NCI-H69 (cell line): ENCODE measurements around the gene HDAC7.

ENCODE experiments used
- DNase-seq: peaks from one replicate; lab custom pipeline; 2025; lab: John Stamatoyannopoulos, UW

The HDAC7 gene

GRCh38 chr12:47778881-47779280, 40.8 kb downstream of the HDAC7 start:
- DNase-seq, result no peak

DNA sequence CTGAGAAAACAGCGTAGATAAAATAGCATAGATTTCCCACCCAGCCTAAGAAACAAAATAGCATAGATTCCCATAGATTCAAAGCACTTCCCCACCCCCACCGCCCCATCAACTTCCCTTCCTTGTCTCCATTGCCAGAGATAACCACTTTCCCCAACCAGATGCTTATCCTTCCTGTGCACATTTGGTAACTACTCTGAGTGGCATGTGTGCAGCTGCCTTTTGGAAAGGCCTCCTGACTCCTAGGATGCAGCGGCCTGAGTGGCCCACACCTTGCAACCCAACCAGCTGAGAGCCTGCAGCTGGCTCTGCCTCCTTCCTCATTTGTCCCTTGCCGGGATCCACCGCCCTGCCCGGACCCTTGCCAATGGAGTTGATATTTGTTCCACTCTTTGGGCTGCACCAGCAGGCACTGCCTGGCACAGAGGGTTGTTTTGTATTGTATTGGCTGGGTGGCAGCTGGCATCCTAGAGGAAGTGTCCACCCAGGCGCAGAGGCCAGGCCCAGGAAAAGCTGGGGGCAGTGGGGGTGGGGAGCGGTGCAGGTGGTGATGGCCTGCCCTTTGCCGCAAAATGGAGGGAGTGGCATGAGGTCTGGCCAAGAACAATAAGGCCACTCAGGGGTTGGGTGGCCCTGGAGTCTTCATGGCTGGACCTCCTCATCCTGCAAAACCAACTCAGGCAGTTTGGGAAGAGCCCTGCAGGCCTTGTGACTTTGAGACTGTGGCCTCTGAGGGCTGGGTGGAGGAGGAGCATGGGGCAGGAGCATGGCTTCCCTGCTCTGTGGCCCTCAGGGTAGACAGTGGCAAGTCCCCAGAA, 41.8 kb downstream of the HDAC7 start:
- DNase-seq, result no peak

DNA sequence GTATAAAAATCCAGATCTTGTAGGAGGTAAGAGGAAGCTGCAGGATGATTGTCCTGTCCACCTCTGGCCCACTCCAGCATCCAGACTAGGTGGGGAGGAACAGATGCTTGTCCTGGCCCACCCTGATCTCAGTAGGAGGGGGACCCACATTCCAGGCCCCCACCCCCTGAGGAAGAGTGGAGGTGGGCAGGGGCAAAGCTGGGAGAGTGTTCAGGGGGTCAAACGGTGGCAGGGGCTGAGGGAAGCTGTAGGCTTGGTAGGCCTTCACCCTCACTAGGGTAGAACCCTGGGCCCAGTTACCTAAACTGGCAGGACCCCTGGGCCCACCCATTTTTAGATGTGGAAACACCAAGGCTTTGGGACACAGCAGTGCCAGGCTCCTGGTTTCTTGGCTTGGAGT, 42.6 kb downstream of the HDAC7 start:
- no peak for DNase-seq

DNA sequence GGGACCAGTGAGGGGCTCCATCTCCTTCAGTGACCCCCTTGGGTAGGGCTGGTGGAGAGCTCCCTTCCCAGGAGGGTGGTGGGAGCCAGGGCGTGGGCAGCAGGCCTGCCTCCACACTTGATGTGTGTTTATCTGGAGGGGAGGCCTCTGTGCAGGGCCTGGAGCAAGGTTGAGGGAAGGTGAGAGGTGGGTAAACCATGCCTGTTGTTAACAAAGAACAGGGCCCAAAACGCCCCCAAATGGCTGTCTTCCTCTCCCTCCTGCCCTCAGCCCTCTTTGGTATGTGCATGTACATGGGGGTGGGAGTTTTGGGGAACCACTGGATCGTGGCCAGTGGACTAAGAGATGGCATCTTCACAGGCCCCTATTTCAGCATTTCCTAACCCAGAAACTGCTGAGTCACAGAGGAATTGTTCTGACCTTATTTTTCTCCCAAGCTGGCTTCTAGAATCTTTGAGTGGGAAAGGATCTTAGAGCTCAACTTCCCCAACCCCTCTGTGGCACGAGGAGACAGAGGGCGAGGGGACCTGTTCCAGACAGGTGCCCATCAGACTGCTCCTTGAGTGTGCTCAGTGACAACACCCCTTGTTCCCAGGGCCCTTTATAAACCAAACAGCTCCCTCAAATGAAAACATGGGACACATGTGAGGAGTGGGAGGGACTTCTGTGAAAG, 43.1 kb downstream of the HDAC7 start:
- DNase-seq, result no peak

- DNase-seq, result no peak
Observed at GRCh38 chr12:47775100-47775911, 44.4 kb downstream of the HDAC7 start.

DNA sequence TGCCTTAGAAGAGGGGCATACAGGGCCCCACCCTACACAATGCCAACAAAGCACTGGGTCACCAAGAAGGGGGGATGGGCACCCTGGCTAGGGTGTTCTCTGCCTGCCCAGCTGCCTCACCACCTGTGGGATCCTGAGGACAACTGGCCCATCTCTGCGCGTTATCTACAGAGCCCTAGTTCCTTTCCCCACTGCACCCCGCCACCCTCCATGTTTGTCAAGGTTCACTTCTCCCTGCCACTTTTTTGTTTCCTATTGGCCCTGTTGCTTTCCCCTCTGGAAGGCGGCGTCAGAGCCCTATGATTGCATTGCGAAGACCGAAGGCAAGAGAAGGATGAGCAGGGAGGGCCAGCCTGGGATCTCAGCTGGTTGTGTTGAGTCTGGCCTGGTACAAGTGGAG, 45.0 kb downstream of the HDAC7 start:
- no peak for DNase-seq

GRCh38 chr12:47773858-47774580, 45.7 kb downstream of the HDAC7 start:
- no peak for DNase-seq

DNA sequence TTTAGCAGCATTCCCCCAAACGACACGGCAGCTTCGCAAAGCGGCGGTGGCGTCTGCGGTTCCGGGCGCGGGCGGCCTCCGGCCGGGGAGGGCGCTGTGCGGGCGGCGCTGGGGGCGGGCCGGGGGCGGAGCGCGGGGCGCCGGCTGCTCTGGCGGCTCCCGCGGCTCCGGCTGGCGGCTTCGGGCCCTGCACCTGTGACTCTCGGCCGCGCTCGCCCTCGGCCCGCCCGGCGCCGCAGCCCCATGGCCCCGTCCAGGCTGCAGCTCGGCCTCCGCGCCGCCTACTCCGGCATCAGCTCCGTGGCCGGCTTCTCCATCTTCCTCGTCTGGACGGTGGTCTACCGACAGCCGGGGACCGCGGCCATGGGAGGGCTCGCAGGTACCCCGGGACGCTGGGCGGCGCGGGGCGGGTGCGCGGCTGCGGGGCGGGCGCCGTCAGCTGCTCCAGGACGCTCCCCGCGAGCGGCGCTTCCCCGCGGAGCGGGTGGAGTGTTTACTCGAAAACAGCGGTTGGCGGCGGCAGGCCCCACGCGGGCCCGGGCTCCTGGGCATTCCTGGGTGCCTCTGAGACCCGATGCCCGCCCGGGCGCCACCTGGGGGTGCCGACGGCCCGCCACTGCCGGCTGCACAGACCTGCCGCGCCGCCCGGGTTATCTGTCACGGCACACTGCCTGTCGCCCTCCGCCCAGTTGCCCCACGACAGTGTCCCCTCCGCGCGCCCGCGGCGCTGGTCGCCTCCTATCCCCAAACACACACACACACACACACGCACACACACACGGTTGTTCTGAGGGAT, 46.4 kb downstream of the HDAC7 start, which contains the start of gene SLC48A1:
Gene SLC48A1, plus strand, starts transcription at position 177 of the 796 bp plus-strand sequence. Its CDS starts 67 bp downstream, at position 244.
- DNase-seq, result peak; percentile 88

DNA sequence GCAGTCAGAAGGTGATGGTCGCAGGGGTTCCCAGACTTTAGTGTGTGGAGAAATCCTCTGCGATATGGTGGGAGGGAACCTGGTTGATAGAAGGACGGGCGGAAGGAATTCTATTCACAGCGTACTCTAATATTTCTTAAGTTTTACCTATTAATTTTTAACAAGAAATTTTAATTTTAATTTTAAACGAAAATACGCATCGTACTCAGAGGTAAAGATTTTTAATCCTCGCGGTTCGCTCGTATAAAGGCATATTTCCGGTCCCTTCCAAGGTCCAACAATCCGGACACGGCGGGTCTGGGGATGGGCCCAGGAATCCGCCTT, 47.0 kb downstream of the HDAC7 start:
- no peak for DNase-seq

DNA sequence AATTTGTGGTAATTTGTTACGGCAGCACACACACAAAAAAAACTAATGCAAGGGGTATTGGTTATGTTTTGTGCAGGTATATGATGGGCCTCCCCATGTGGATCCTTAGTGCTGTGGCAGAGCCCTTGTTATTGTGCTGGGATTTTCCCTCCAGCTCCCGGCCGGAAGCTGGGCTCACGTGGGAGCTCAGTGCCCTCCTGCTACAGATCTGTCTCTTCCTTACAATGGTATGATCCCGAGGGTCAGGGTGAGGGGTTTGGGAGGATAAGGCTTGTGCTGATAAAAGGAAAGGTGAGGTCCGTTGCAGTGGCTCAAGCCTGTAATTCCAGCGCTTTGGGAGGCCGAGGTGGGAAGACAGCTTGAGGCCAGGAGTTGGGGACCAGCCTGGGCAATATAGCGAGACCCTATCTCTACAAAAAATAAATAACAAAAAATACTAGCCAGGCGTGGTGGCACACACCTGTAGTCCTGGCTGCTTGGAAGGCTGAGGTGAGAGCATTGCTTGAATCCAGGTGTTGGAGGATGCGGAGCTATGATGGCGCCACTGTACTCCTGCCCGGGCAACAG, 47.5 kb downstream of the HDAC7 start:
- peak; percentile 9 for DNase-seq

DNA sequence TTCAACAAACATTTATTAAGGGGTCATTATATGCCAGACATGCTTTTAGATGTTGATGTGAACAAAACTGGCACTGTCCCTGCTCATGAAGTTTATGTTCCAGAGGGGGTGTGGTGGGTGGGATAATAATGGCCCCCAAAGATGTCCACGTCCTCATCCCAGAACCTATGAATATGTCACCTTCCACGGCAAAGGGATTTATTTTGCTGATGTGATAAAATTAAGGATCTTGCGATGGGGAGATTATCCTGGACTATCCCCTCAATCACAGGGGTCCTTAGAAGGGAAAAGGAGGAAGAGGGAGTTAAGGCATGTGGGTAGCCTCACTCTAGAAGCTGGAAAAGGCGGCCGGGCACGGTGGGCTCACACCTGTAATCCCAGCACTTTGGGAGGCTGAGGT, 48.4 kb downstream of the HDAC7 start:
- DNase-seq, result no peak

DNA sequence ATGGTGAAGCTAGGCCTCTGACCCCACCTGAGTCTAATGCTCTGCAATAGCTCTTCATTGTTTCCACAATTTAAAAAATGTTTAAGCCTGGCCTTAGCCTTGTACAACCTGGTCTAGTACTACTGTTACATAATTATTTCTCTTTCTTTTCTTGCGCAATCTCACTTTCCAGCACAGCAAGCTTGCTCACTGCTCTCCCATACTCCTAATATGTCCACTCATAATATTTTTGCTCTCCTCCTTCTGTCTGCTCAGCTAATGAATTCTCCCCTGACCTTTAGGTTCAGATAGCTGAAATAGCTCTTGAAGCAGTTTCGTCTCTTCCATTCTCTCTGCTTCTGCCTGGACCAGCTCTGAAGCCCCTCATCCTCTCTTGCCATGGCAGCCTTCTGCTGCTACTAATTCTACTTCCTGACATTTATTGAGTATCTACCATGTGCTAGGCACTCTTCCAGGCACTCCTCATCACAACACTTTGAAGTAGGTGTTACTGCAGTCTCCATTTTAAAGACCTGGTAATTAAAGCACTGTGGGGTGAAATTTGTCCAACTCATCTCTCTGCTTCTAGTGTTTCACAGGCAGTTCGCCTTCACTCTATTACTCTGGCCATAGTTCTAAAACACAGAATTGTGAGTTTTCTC, 49.5 kb downstream of the HDAC7 start:
- DNase-seq, result no peak

DNA sequence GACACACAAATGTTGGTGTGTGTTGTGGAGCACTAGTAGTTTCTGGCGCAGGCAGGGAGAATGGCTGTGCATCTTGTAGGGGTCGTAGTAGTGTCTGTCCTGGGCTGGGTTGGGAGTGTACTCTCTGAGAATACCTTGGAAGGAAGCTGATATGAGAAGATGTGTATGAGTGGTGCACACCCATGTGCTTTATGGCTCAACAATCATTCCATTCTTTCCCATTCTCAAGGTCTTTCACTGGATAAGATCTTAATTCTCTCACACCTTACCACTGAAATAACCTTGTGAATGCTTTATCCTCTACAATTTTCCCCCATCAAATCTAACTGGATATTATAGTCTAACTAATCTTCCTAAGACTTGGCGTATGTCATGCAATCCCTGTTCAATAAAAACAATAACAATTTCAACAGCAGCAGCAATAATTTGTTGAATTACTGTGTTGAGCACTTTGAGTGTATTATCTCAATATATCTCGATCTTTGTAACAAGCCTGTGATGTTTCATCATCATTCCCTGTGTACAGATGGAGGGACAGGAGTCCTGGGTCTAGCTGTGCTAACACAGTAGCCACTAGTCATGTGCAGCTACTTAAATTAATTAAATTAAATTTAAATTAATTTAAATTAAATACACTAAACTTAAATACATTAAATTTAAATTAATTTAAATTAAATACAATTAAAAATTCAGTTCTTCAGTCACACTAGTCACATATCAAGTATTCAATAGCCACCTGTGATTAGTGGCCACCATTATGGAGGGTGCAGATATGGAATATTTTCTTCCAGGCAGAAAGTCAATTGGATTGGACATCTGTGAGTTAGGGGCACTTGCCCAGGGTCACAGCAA, 50.2 kb downstream of the HDAC7 start:
- DNase-seq, result no peak

DNA sequence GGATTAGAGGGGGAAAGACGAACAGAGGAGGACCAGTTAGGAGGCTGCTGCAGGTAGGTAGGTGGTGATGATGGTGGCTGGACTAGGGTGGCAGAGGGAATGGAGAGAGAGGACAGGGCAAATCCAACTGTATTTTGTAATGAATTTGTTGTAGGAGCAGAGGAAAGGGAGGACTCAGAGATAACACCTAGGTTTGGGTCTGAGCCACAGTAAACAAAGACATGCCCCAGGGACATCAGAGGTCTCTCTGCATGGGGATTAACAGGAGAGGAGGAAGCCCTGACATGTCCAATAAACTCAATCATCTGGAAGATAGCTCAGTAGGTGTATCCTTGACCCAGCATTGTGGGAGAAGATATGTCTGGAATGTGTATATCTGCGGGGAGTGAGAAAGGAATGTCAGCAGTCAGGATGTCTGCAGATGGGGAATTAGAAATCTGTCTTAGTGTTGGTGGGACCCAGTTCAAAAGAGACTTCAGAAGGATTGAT, 51.3 kb downstream of the HDAC7 start:
- DNase-seq, result peak; percentile 56

- DNase-seq, result peak; percentile 79
Observed at GRCh38 chr12:47767216-47767724, 52.4 kb downstream of the HDAC7 start.

- no peak for DNase-seq
Observed at GRCh38 chr12:47766502-47767215, 53.0 kb downstream of the HDAC7 start.

- no peak for DNase-seq
Observed at GRCh38 chr12:47763481-47764346, 56.0 kb downstream of the HDAC7 start.
